Parathyroid adenoma (tissue), 2 donors: ENCODE results near the gene HDAC4.

ENCODE experiments used
- H2AFZ ChIP-seq: fragments of 300-600 bp; sonication (generic); one replicate; pipeline ENCODE4 v1.7.0; 2017; ENCODE audit warnings: antibody characterized with exemption, mild to moderate bottlenecking
- H3K27ac ChIP-seq: fragments of 300-600 bp; sonication (generic); one replicate; pipeline ENCODE4 v1.7.0; 2017
- H3K27me3 ChIP-seq: fragments of 300-600 bp; sonication (generic); one replicate; pipeline ENCODE4 v1.7.0; 2017; ENCODE audit warnings: low read length; ENCODE audit not compliant: control insufficient read depth, insufficient read depth
- H3K36me3 ChIP-seq: fragments of 300-600 bp; sonication (generic); one replicate; pipeline ENCODE4 v1.7.0; 2017; ENCODE audit warnings: low read length; ENCODE audit not compliant: control insufficient read depth, insufficient read depth
- H3K4me1 ChIP-seq: fragments of 300-600 bp; sonication (generic); one replicate; pipeline ENCODE4 v1.7.0; 2017; ENCODE audit warnings: control low read depth
- H3K4me2 ChIP-seq: fragments of 300-600 bp; sonication (generic); one replicate; pipeline ENCODE4 v1.7.0; 2017; ENCODE audit warnings: low read length
- H3K4me3 ChIP-seq: fragments of 300-600 bp; sonication (generic); one replicate; pipeline ENCODE4 v1.7.0; 2017; ENCODE audit warnings: low read depth, low read length
- H3K79me2 ChIP-seq: fragments of 300-600 bp; sonication (generic); one replicate; pipeline ENCODE4 v1.7.0; 2017; ENCODE audit warnings: control low read depth
- H3K9ac ChIP-seq: fragments of 300-600 bp; sonication (generic); one replicate; pipeline ENCODE4 v1.7.0; 2017; ENCODE audit warnings: mild to moderate bottlenecking
- H3K9me3 ChIP-seq: fragments of 300-600 bp; sonication (generic); one replicate; pipeline ENCODE4 v1.7.0; 2017; ENCODE audit warnings: low read length; ENCODE audit not compliant: control insufficient read depth
- CTCF ChIP-seq: fragments of 300-600 bp; sonication (generic); IDR thresholded peaks from one replicate; pipeline ENCODE4 v1.7.0; 2017; ENCODE audit warnings: antibody characterized with exemption, mild to moderate bottlenecking
- donor health status: primary hyperparathyroidism.

The HDAC4 gene

GRCh38 chr2:239111401-239112100 lies 289.3 kb downstream of the HDAC4 start:
- no peak overlapping the region for H2AFZ ChIP-seq
- no peak for TF ChIP-seq CTCF
- no peak overlapping the region for H3K27ac ChIP-seq
- no peaks in the 10 kb centered on the region for H3K9me3 ChIP-seq
- H3K9ac ChIP-seq = no peak overlapping the region
- H3K4me3 ChIP-seq = no peak overlapping the region
- H3K27me3 ChIP-seq = no peaks in the 10 kb centered on the region
- no peaks in the 10 kb centered on the region for H3K36me3 ChIP-seq
- H3K79me2 ChIP-seq = no peaks in the 10 kb centered on the region
- no peaks in the 10 kb centered on the region for H3K4me1 ChIP-seq
- no peak overlapping the region for H3K4me2 ChIP-seq

- Histone ChIP-seq H3K4me2 (no peak overlapping the region), H3K27ac (no peak overlapping the region), H3K4me1 (no peaks in the 10 kb centered on the region), H3K4me3 (no peak overlapping the region), H3K9me3 (no peaks in the 10 kb centered on the region), H3K27me3 (no peaks in the 10 kb centered on the region), H3K79me2 (no peaks in the 10 kb centered on the region), H3K36me3 (no peaks in the 10 kb centered on the region), H2AFZ (no peak overlapping the region), H3K9ac (no peak overlapping the region)
- TF ChIP-seq CTCF = no peak
Measured at GRCh38 chr2:239110595-239111048, 290.2 kb downstream of the HDAC4 start.

GRCh38 chr2:239109928-239110545 lies 290.8 kb downstream of the HDAC4 start:
- H3K79me2 ChIP-seq = no peaks in the 10 kb centered on the region
- H3K4me1 ChIP-seq = no peaks in the 10 kb centered on the region
- H3K9me3 ChIP-seq = no peaks in the 10 kb centered on the region
- no peak overlapping the region for H3K9ac ChIP-seq
- no peak overlapping the region for H2AFZ ChIP-seq
- no peaks in the 10 kb centered on the region for H3K27me3 ChIP-seq
- no peak overlapping the region for H3K4me3 ChIP-seq
- H3K36me3 ChIP-seq = no peaks in the 10 kb centered on the region
- H3K27ac ChIP-seq = no peak overlapping the region
- no peak overlapping the region for H3K4me2 ChIP-seq
- no peak for TF ChIP-seq CTCF

GRCh38 chr2:239109041-239109927 lies 291.5 kb downstream of the HDAC4 start:
- Histone ChIP-seq H3K27me3 (no peaks in the 10 kb centered on the region), H3K27ac (no peak overlapping the region), H3K36me3 (no peaks in the 10 kb centered on the region), H3K9ac (no peak overlapping the region), H3K4me2 (no peak overlapping the region), H2AFZ (no peak overlapping the region), H3K79me2 (no peaks in the 10 kb centered on the region), H3K4me3 (no peak overlapping the region), H3K9me3 (no peaks in the 10 kb centered on the region), H3K4me1 (no peaks in the 10 kb centered on the region)
- no peak for TF ChIP-seq CTCF
